Esophagus squamous epithelium (tissue), 5 donors: ENCODE results near the gene IQSEC1. TPM values are rescaled to one million over a fixed set of nuclear protein-coding genes. Genes with fewer than 3 reads are reported as not detected.

Experiments
- DNase-seq: peaks from one replicate; lab custom pipeline; 2025; lab: John Stamatoyannopoulos, UW
- H3K27ac ChIP-seq, 4 donors: fragments of 200-600 bp; sonication (generic); one replicate each; pipeline ENCODE4 v1.5.1; 2016 to 2019; ENCODE audit warnings: mild to moderate bottlenecking in 1 of 4
- H3K27me3 ChIP-seq, 4 donors: fragments of 200-600 bp; sonication (generic); 1 replicate in 3 of 4; 2 replicates in 1 of 4; pipeline versions ENCODE4 v1.5.1 to v1.6.0; 2017 to 2021; ENCODE audit warnings: antibody characterized with exemption in 1 of 4
- H3K36me3 ChIP-seq, 3 donors: fragments of 200-600 bp; sonication (generic); one replicate each; pipeline ENCODE4 v1.5.1; 2016 to 2019
- H3K4me1 ChIP-seq, 3 donors: fragments of 200-600 bp; sonication (generic); one replicate each; pipeline ENCODE4 v1.5.1; 2017 to 2019
- H3K4me3 ChIP-seq, 4 donors: fragments of 200-600 bp; sonication (generic); 1 replicate in 3 of 4; 2 replicates in 1 of 4; pipeline ENCODE4 v1.5.1; 2016 to 2019; ENCODE audit warnings: mild to moderate bottlenecking in 2 of 4, moderate library complexity in 1 of 4
- H3K9me3 ChIP-seq, 3 donors: fragments of 200-600 bp; sonication (generic); one replicate each; pipeline ENCODE4 v1.5.1; 2016 to 2019
- CTCF ChIP-seq, 6 experiments: fragments of 450-650 bp in 4 of 6; fragments of 200-600 bp in 2 of 6; sonication (generic) in 2 of 6; IDR thresholded peaks; one replicate each; pipeline ENCODE4 v1.5.1; 2016 to 2019; ENCODE audit warnings: antibody characterized with exemption in 6 of 6, mild to moderate bottlenecking in 4 of 6, moderate library complexity in 4 of 6
- POLR2A ChIP-seq, 4 donors: fragments of 450-650 bp; IDR thresholded peaks; one replicate each; pipeline ENCODE4 v1.6.1; 2017; ENCODE audit warnings: antibody characterized with exemption in 4 of 4, mild to moderate bottlenecking in 4 of 4, moderate library complexity in 3 of 4
- WGBS, 2 donors: methylation state at CpG; one replicate each; pipeline ENCODE4 v1.1.5; 2018; 5-methylcytosine and 5-hydroxymethylcytosine counted together
- intact Hi-C: fragments of 100-400 bp; cut with DNase I; formaldehyde crosslinking; loops from one replicate; pipeline ENCODE4 v1.15.0; 2022
- total RNA-seq, 4 donors: library from RNA; depleted of rRNA; stranded (reverse); fragments of >200 nt; gene quantifications; one replicate each; pipeline ENCODE4 v1.1.0, GENCODE V29; 2016
- donor health status: DM: yes; HTN: yes; CAD: no.

Gene IQSEC1
- total RNA-seq, 4 donors from 2014 or later, result 7.3 to 27.1 (median 10.7) TPM

DNA sequence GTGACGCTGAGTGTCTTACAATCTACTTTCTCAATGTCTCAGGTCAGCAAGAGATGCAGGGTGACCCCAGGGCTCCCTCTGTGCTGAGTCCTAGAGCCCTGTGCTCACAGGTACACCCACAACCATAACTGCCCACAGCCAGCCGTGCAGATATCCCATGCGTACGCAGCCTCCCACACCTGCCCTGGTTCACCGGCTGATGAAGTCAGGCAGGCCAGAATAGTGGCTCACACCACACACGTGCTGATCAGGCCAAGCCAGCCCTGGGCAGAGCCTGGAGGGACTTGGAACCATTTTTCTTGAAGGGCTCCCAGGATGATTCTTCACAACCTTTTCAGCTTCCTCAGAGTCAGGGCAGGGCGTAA, 168.3 kb downstream of the IQSEC1 start:
- H3K36me3 ChIP-seq, result peaks cover 20 to 99% (median 23%) of the 10 kb centered on the region in 3 donors
- no peak for DNase-seq
- no peak overlapping the region for H3K27ac ChIP-seq

GRCh38 chr3:12903881-12904280, 169.3 kb downstream of the IQSEC1 start:
- DNase-seq, result no peak
- H3K27ac ChIP-seq, result no peak overlapping the region
- TF ChIP-seq CTCF (IDR thresholded peaks at IDR 0.05) (no peak), POLR2A (IDR thresholded peaks at IDR 0.05) (no peak)
- no peaks in the 10 kb centered on the region for H3K27me3 ChIP-seq
- intact Hi-C loops, result no loop called here
- no peak overlapping the region for H3K4me3 ChIP-seq
- H3K36me3 ChIP-seq, result peaks cover 16 to 99% (median 23%) of the 10 kb centered on the region in 3 donors
- no peaks in the 10 kb centered on the region for H3K9me3 ChIP-seq
- no peaks in the 10 kb centered on the region for H3K4me1 ChIP-seq
- 89% methylated on average over 3 of the region's 7 CpGs; no CpG with 5 or more reads in 1 of the 2 donors for WGBS, 2 donors

More for the DNA sequence above, 168.3 kb downstream of the IQSEC1 start:
- TF ChIP-seq POLR2A (IDR thresholded peaks at IDR 0.05) (no peak), CTCF (IDR thresholded peaks at IDR 0.05) (no peak)
- no peaks in the 10 kb centered on the region for H3K4me1 ChIP-seq
- H3K4me3 ChIP-seq, result no peak overlapping the region
- 88 to 97% methylated on average over 4 to 5 of the region's 7 CpGs for WGBS, 2 donors
- no peaks in the 10 kb centered on the region for H3K9me3 ChIP-seq
- no peaks in the 10 kb centered on the region for H3K27me3 ChIP-seq
- intact Hi-C loops, result no loop called here

DNA sequence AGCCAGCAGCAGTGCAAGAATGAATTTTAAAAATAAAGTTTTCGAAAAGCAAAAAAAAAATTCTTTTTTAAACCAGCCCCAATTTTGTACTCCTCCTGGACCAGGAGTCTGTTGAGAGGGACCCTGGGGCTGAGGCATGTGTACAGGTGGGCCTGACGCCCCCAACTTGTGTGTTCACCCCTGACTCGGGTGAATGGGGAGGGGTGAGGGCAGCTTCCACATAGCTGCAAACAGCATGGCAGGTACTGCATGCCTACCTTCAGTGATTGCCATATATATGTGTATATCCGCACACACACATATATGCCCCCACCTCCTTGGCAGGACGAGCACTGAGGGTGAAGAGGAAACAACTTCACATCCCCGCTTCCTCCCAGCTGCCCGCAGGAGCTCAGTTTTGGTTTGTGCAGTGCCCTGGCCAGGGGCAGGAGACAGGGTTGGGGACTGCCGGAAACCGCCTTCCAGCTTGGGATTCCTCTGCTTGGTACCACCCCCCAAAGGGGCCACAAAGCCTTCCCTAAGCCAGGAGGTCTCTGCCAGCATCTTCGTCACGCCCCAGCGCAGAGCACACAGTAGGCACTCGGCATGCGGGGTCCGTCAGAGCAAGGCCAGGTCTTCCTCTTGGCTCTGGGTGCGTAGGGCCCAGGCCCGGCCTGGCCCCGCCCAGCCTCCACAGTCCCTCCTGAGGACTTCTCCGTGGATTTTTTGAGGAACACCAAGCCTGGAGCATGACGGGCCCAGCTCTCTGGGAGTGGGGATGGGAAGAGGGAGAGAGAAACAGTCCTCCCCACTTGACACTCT, 170.0 kb downstream of the IQSEC1 start:
- DNase-seq, result no peak
- Histone ChIP-seq H3K4me3 (no peak overlapping the region), H3K4me1 (no peaks in the 10 kb centered on the region), H3K36me3 (peaks cover 12 to 98% (median 23%) of the 10 kb centered on the region in 3 donors), H3K9me3 (no peaks in the 10 kb centered on the region), H3K27ac (no peak overlapping the region), H3K27me3 (no peaks in the 10 kb centered on the region)
- TF ChIP-seq POLR2A (IDR thresholded peaks at IDR 0.05) (no peak), CTCF (IDR thresholded peaks at IDR 0.05) (no peak)
- intact Hi-C loops, result no loop called here
- WGBS, 2 donors, result 59 to 85% methylated on average over 8 to 15 of the region's 20 CpGs

DNA sequence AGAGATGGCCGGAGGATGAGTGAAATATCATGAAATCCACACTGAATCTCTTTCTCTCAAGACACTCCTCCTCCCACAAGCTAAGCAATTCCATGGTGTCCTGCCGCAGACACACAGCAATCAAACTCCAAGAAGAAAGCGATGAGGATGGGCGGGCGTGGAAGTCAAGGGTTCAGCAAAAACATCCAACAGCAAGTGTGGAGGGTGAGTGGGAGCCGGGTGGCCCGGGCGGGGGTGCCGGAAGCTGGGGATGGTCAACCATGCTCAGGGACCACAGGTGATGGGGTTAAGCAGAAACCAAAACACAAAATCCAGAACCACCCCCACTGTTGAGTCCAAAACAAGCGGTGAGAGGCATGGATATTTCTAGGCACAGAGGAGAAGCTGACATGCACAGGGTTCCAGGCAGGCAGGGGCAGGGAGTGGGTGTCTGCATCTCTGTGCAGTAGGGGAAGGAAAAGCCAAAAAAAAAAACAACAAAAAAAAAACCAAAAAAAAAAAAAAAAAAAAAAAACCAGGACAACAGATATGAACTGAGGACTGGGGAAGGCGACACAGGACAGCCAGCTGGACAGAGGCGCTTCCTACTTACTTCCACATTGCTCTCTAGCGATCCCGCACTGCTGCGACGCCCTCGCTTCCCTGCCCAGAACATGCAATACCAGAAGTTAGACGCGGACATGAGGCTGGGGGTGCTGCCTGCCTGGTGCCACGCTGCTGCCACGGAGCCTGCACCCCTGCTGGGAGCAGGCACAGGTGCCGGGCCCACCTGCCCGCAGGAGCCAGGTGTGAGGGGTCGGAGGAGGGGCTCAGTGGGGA, 170.8 kb downstream of the IQSEC1 start:
- Histone ChIP-seq H3K4me1 (no peaks in the 10 kb centered on the region), H3K27ac (no peak overlapping the region), H3K4me3 (no peak overlapping the region), H3K27me3 (no peaks in the 10 kb centered on the region), H3K9me3 (no peaks in the 10 kb centered on the region), H3K36me3 (peaks cover 8 to 91% (median 23%) of the 10 kb centered on the region in 3 donors)
- intact Hi-C loops, result no loop called here
- no peak for DNase-seq
- TF ChIP-seq POLR2A (IDR thresholded peaks at IDR 0.05) (no peak), CTCF (IDR thresholded peaks at IDR 0.05) (no peak)
- WGBS, 2 donors, result 81 to 91% methylated on average over 24 of the region's 24 CpGs

DNA sequence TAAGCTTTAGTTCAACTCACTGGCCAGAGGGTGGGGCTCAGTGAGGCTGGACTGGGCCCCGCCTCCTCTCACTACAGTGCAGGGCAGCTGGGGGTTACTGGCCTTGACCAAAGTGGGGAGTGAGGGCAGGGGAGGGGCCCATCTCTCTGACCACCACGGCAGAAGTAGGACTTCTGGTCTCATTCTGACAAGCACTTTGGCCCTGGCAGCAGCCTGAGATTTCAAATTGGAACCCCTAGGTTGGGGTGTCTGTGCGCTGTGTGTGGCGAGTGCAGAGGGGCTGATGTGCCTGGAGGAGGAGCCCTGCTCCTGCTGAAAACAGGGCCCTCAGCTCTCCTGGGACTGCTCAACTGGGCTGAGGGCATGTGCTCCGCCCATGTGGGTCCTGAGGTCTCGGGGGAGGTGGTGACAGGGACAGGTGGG, 171.6 kb downstream of the IQSEC1 start:
- no peaks in the 10 kb centered on the region for H3K9me3 ChIP-seq
- no peaks in the 10 kb centered on the region for H3K27me3 ChIP-seq
- no peak overlapping the region for H3K27ac ChIP-seq
- intact Hi-C loops, result no loop called here
- TF ChIP-seq CTCF (IDR thresholded peaks at IDR 0.05) (no peak), POLR2A (IDR thresholded peaks at IDR 0.05) (no peak)
- 50 to 70% methylated on average over 2 to 3 of the region's 6 CpGs for WGBS, 2 donors
- H3K4me3 ChIP-seq, result no peak overlapping the region
- DNase-seq, result no peak
- H3K36me3 ChIP-seq, result peaks cover 8 to 83% (median 23%) of the 10 kb centered on the region in 3 donors
- peaks cover 0 to 1% (median 0%) of the 10 kb centered on the region in 3 donors for H3K4me1 ChIP-seq
